Right lobe of liver (tissue), 6 donors: ENCODE results near the gene PDE4DIP. TPM values are rescaled to one million over a fixed set of nuclear protein-coding genes. Genes with fewer than 3 reads are reported as not detected.
"Not testable (repeated sequence)": the region's sequence is repeated elsewhere in the genome, so short reads cannot be mapped to it uniquely, and the experiment has no call there.

Source experiments
- ATAC-seq, 4 donors: fragments of 200-7000 bp; cut with Tn5 transposase; one replicate each; pipeline ENCODE4 v1.9.1; 2020; ENCODE audit warnings: mild to moderate bottlenecking in 4 of 4, moderate library complexity in 4 of 4
- DNase-seq, 3 donors: peaks; one replicate each; pipeline ENCODE4 v3.0.0-alpha.2; 2020
- H3K27ac ChIP-seq, 3 donors: fragments of 200-600 bp; one replicate each; pipeline ENCODE4 v1.8.0; 2022
- H3K27me3 ChIP-seq, 2 donors: fragments of 200-600 bp; one replicate each; pipeline ENCODE4 v1.8.0; 2022
- H3K36me3 ChIP-seq, 4 donors: fragments of 200-600 bp; sonication (generic) in 1 of 4; one replicate each; pipeline versions ENCODE4 v1.5.1 to v1.8.0; 2017 to 2022; ENCODE audit warnings: control low read depth in 1 of 4
- H3K4me1 ChIP-seq, 4 donors: fragments of 200-600 bp; sonication (generic) in 1 of 4; one replicate each; pipeline versions ENCODE4 v1.5.1 to v1.8.0; 2017 to 2022; ENCODE audit warnings: control low read depth in 1 of 4
- H3K4me3 ChIP-seq, 3 donors: fragments of 200-600 bp; one replicate each; pipeline ENCODE4 v1.8.0; 2022
- H3K9me3 ChIP-seq, 4 donors: fragments of 200-600 bp; sonication (generic) in 1 of 4; one replicate each; pipeline versions ENCODE4 v1.5.1 to v1.8.0; 2017 to 2022; ENCODE audit warnings: control low read depth in 1 of 4
- WGBS: methylation state at CpG from one replicate; pipeline ENCODE4 v1.1.6; 2018; ENCODE audit warnings: low coverage, low lambda C conversion rate; ENCODE audit not compliant: insufficient coverage; ENCODE audit errors: missing lambda C conversion rate; 5-methylcytosine and 5-hydroxymethylcytosine counted together
- intact Hi-C, 2 donors: fragments of 100-400 bp; cut with DNase I; formaldehyde crosslinking; loops; one replicate each; pipeline versions ENCODE4 v1.11.2 to v1.14.1; 2022
- total RNA-seq, 6 experiments: library from RNA; depleted of rRNA in 2 of 6; stranded (reverse); fragments of >200 nt in 2 of 6; fragmentation: NEBNext Ultra II Directional in 3 of 6; extraction: Animal tissue kit (Norgen Biotek cat#: 25700) in 3 of 6; gene quantifications; one replicate each; pipeline versions ENCODE4 v1.1.0 to v1.2.4, GENCODE V29; 2016 to 2023
- donor health status: DM: no; HTN: yes; CAD: no.
- donor health status: DM: no; HTN: no; CAD: no.
- donor health status: DM: no; HTN: no; CAD: no.
- donor health status: DM: no; HTN: yes; CAD: no.
- donor health status: DM: no; HTN: yes; CAD: no.

PDE4DIP gene
- total RNA-seq, 6 experiments from 2014 or later = 36.3 to 129 (median 57.9) TPM

- WGBS = 83% methylated on average over 1 of the region's 5 CpGs
- H3K4me3 ChIP-seq, H3K9me3 ChIP-seq, H3K4me1 ChIP-seq, H3K27ac ChIP-seq, ATAC-seq, DNase-seq, intact Hi-C loops, H3K27me3 ChIP-seq, H3K36me3 ChIP-seq: not testable (repeated sequence)
These were observed 168.4 kb downstream of the PDE4DIP start for GRCh38 chr1:149012599-149012998.

- DNase-seq, H3K27ac ChIP-seq, intact Hi-C loops, H3K27me3 ChIP-seq, H3K4me1 ChIP-seq, ATAC-seq, H3K9me3 ChIP-seq, H3K36me3 ChIP-seq, H3K4me3 ChIP-seq: not testable (repeated sequence)
- 78% methylated on average over 3 of the region's 4 CpGs for WGBS
These were observed 169.3 kb downstream of the PDE4DIP start for GRCh38 chr1:149013513-149013912.

GRCh38 chr1:149015522-149015921 is 171.3 kb downstream of the PDE4DIP start:
- H3K27me3 ChIP-seq, intact Hi-C loops, H3K36me3 ChIP-seq, DNase-seq, H3K27ac ChIP-seq, H3K4me1 ChIP-seq, H3K9me3 ChIP-seq, ATAC-seq, H3K4me3 ChIP-seq: not testable (repeated sequence)
- 67% methylated on average over 1 of the region's 3 CpGs for WGBS

GRCh38 chr1:149016626-149017025 is 172.4 kb downstream of the PDE4DIP start:
- H3K9me3 ChIP-seq, ATAC-seq, intact Hi-C loops, DNase-seq, H3K27ac ChIP-seq, H3K36me3 ChIP-seq, H3K4me1 ChIP-seq, H3K27me3 ChIP-seq, H3K4me3 ChIP-seq: not testable (repeated sequence)
- no CpG with 5 or more reads among the region's 2 CpGs for WGBS

- 67% methylated on average over 1 of the region's 3 CpGs for WGBS
- intact Hi-C loops, H3K36me3 ChIP-seq, H3K4me1 ChIP-seq, H3K27ac ChIP-seq, H3K4me3 ChIP-seq, DNase-seq, H3K9me3 ChIP-seq, ATAC-seq, H3K27me3 ChIP-seq: not testable (repeated sequence)
These were observed 174.3 kb downstream of the PDE4DIP start for GRCh38 chr1:149018577-149018976.

GRCh38 chr1:149024327-149024726 is 180.1 kb downstream of the PDE4DIP start:
- H3K27ac ChIP-seq, H3K36me3 ChIP-seq, intact Hi-C loops, DNase-seq, ATAC-seq, H3K27me3 ChIP-seq, H3K4me1 ChIP-seq, H3K9me3 ChIP-seq, H3K4me3 ChIP-seq: not testable (repeated sequence)
- no CpG with 5 or more reads among the region's 3 CpGs for WGBS

- intact Hi-C loops, ATAC-seq, H3K27me3 ChIP-seq, DNase-seq, H3K4me3 ChIP-seq, H3K4me1 ChIP-seq, H3K27ac ChIP-seq, H3K9me3 ChIP-seq, H3K36me3 ChIP-seq: not testable (repeated sequence)
- WGBS = 100% methylated on average over 1 of the region's 3 CpGs
These were observed 189.7 kb downstream of the PDE4DIP start for GRCh38 chr1:149033916-149034315.

GRCh38 chr1:149043056-149043455 is 198.8 kb downstream of the PDE4DIP start:
- H3K36me3 ChIP-seq, H3K4me1 ChIP-seq, H3K27ac ChIP-seq, H3K4me3 ChIP-seq, H3K9me3 ChIP-seq, ATAC-seq, intact Hi-C loops, DNase-seq, H3K27me3 ChIP-seq: not testable (repeated sequence)
- no CpG with 5 or more reads among the region's 4 CpGs for WGBS

- intact Hi-C loops, ATAC-seq, H3K27me3 ChIP-seq, H3K27ac ChIP-seq, H3K4me3 ChIP-seq, H3K36me3 ChIP-seq, DNase-seq, H3K9me3 ChIP-seq, H3K4me1 ChIP-seq: not testable (repeated sequence)
- 64% methylated on average over 3 of the region's 3 CpGs for WGBS
These were observed 220.4 kb downstream of the PDE4DIP start for GRCh38 chr1:149064611-149065010.

GRCh38 chr1:149075505-149076127 is 231.4 kb downstream of the PDE4DIP start:
- H3K4me3 ChIP-seq, H3K9me3 ChIP-seq, intact Hi-C loops, DNase-seq, ATAC-seq, H3K27ac ChIP-seq, H3K36me3 ChIP-seq, H3K4me1 ChIP-seq, H3K27me3 ChIP-seq: not testable (repeated sequence)
- WGBS = 27% methylated on average over 4 of the region's 9 CpGs
